Calu3 (cell line): Measurements from ENCODE around the gene TSPAN17. TPM values are rescaled to one million over a fixed set of nuclear protein-coding genes. Genes with fewer than 3 reads are reported as not detected.

Experiments used
- BruUV-seq: library from RNA; stranded (reverse); fragments of 400-500 nt; replicated peaks from 2 replicates; lab custom pipeline; 2021; lab: Mats Ljungman, UMichigan
- CTCF ChIA-PET: fragments of 300-600 bp; sonication (Branson Sonifier 250); formaldehyde crosslinking; loops from one replicate; lab custom pipeline; 2022; ENCODE audit warnings: antibody characterized with exemption; lab: Charles Lee
- DNase-seq: peaks from one replicate; pipeline ENCODE4 v3.0.0; 2022
- H3K27ac Mint-ChIP-seq: one replicate; pipeline ENCODE4 v1.8.0; 2022; ENCODE audit warnings: mixed read lengths; ENCODE audit not compliant: unreplicated experiment
- H3K27me3 Mint-ChIP-seq: one replicate; pipeline ENCODE4 v1.8.0; 2022; ENCODE audit warnings: mixed read lengths; ENCODE audit not compliant: unreplicated experiment
- H3K36me3 Mint-ChIP-seq: one replicate; pipeline ENCODE4 v1.8.0; 2022; ENCODE audit warnings: mild to moderate bottlenecking, moderate library complexity, mixed read lengths; ENCODE audit not compliant: insufficient read depth, unreplicated experiment
- H3K4me1 Mint-ChIP-seq: one replicate; pipeline ENCODE4 v1.8.0; 2022; ENCODE audit warnings: mild to moderate bottlenecking, low read depth, mixed read lengths; ENCODE audit not compliant: unreplicated experiment
- H3K4me3 Mint-ChIP-seq: one replicate; pipeline ENCODE4 v1.8.0; 2022; ENCODE audit warnings: mild to moderate bottlenecking, low read depth, moderate library complexity, mixed read lengths; ENCODE audit not compliant: unreplicated experiment
- H3K9me3 Mint-ChIP-seq: one replicate; pipeline ENCODE4 v1.8.0; 2022; ENCODE audit warnings: low read depth, mixed read lengths; ENCODE audit not compliant: unreplicated experiment
- intact Hi-C: fragments of 100-400 bp; cut with micrococcal nuclease; formaldehyde crosslinking; loops from one replicate; pipeline ENCODE4 v1.10.0; 2022; ENCODE audit not compliant: unreplicated experiment
- total RNA-seq: library from RNA; stranded (reverse); gene quantifications from 2 replicates; pipeline ENCODE4 v1.2.3, GENCODE V29; 2022
- TF ChIP-seq, protein P1 (sequence below): fragments of 200-600 bp; IDR thresholded peaks from one replicate; pipeline ENCODE4 v1.8.0; 2022; ENCODE audit warnings: antibody characterized with exemption; ENCODE audit not compliant: unreplicated experiment

TSPAN17 gene
- total RNA-seq, 1 experiment from 2014 or later: 67.7 TPM

DNA sequence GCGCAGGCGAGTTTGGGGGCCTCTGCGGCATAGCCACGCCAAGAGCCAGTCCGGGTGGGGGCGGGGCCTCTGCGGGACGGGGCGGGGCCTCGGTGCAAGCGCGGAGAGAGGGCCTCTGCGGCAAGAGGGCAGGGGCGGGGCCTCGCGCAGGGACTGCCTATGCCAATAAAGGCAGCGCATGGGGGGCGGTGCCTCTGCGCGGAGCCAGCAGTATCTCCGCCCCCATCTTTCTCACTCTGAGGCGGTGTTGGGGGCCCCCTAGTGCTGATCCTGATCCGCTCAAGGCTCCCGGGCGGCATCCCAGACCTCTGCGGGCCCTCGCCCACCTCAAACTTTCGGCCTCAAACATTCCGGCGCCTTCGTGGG lies 28.1 kb upstream of the TSPAN17 start:
- intact Hi-C loops: loop anchor here (10.0 kb wide), 1 partner anchor 204 kb away; the partner anchor contains the start of gene CLTB
- TF ChIP-seq, protein P1, sequence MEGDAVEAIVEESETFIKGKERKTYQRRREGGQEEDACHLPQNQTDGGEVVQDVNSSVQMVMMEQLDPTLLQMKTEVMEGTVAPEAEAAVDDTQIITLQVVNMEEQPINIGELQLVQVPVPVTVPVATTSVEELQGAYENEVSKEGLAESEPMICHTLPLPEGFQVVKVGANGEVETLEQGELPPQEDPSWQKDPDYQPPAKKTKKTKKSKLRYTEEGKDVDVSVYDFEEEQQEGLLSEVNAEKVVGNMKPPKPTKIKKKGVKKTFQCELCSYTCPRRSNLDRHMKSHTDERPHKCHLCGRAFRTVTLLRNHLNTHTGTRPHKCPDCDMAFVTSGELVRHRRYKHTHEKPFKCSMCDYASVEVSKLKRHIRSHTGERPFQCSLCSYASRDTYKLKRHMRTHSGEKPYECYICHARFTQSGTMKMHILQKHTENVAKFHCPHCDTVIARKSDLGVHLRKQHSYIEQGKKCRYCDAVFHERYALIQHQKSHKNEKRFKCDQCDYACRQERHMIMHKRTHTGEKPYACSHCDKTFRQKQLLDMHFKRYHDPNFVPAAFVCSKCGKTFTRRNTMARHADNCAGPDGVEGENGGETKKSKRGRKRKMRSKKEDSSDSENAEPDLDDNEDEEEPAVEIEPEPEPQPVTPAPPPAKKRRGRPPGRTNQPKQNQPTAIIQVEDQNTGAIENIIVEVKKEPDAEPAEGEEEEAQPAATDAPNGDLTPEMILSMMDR: peak; percentile 23

DNA sequence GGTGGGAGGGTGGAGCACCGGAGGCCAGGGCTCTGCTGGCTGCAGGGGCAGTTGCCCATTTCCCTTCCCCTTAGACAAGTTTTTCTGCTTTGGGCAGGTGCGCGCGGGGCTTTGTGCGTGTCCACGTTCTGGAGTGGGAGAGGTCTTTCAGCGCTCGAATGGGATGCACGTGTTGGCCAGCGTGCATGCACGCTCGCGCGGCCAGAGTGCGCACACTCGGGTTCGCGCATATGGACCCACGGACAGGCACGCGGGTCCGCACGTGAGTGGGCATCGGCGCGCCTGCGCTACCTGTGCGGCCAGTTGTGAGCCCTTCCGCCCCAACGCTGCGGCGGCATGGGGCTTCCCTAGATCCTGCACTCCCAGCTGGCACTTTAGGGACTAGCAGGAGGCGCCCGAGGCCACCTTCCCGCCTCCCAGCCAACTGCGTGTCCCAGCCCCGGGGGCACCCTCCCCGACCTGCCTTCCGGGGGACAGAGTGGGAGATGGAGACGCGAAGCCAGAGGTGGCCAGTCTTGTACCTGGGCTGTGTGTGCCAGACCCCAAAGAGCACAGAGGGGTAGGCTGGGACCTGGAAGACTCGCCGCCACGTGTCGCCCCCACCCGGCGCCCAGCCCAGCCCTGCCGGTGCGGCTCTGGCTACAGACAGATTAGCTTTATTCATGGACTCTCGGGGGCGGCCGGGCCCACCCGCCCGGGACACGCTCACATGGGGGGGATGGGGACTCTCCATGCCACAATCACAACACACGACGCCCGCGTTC lies 27.5 kb upstream of the TSPAN17 start:
- intact Hi-C loops: loop anchor here (10.0 kb wide), 1 partner anchor 205 kb away; the partner anchor contains the start of gene CLTB
- DNase-seq: no peak
- no TSS peak for BruUV-seq
- Mint-ChIP-seq H3K27ac (no peak overlapping the region), H3K27me3 (peaks cover 96% of the 10 kb centered on the region), H3K36me3 (peaks cover 7% of the 10 kb centered on the region), H3K4me1 (peaks cover 23% of the 10 kb centered on the region), H3K4me3 (peak overlapping the region; percentile 65), H3K9me3 (no peaks in the 10 kb centered on the region)
- CTCF ChIA-PET: no interaction called here
- TF ChIP-seq, protein P1: peak; percentile 11

More for the DNA sequence above, 28.1 kb upstream of the TSPAN17 start:
- Mint-ChIP-seq H3K36me3 (peaks cover 7% of the 10 kb centered on the region), H3K4me1 (peaks cover 29% of the 10 kb centered on the region), H3K9me3 (no peaks in the 10 kb centered on the region), H3K27ac (no peak overlapping the region), H3K4me3 (peak overlapping the region; percentile 65), H3K27me3 (peaks cover 90% of the 10 kb centered on the region)
- peak; percentile 86 for DNase-seq
- no TSS peak for BruUV-seq
- CTCF ChIA-PET: interaction anchor here (0.6 kb wide), 1 partner anchor 64 kb away, joined by 3 read pairs; no protein-coding TSS in a partner anchor

DNA sequence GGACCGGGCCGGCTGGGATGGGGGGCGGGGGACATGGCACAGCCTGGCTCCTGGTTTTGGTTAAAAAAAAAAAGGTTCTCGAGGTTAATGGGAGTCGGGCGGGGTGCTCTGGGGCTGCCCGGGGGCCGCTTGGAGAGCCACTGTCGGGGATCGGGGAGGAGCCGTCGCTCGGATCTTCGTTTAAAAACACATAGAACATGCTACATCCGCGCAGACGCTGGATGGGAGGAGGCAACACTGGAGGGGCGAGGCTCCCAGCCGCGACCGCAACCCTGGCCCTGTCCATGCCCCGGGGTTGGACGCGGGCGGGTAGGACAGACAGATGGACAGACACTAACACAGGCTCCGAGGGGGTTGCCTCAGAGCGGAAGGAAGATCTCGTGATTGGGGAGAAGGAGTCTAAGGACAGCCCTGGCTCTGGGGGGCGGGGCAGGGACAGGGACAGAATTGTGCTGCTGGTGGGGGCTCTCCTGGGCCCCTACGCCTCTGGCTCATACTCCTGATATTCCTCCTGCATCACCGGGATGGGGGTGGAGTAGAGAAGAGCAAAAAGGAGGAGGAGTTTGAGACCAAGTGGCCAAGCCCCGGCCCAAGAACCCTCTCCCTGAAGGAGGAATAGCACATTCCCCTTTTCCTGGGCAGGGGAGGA lies 26.8 kb upstream of the TSPAN17 start:
- TF ChIP-seq, protein P1: no peak
- H3K9me3 Mint-ChIP-seq: no peaks in the 10 kb centered on the region
- no TSS peak for BruUV-seq
- peaks cover 7% of the 10 kb centered on the region for H3K36me3 Mint-ChIP-seq
- CTCF ChIA-PET: no interaction called here
- H3K4me3 Mint-ChIP-seq: peak overlapping the region; percentile 65
- intact Hi-C loops: no loop called here
- DNase-seq: no peak
- H3K27me3 Mint-ChIP-seq: peaks cover 100% of the 10 kb centered on the region
- H3K4me1 Mint-ChIP-seq: peaks cover 16% of the 10 kb centered on the region
- no peak overlapping the region for H3K27ac Mint-ChIP-seq

DNA sequence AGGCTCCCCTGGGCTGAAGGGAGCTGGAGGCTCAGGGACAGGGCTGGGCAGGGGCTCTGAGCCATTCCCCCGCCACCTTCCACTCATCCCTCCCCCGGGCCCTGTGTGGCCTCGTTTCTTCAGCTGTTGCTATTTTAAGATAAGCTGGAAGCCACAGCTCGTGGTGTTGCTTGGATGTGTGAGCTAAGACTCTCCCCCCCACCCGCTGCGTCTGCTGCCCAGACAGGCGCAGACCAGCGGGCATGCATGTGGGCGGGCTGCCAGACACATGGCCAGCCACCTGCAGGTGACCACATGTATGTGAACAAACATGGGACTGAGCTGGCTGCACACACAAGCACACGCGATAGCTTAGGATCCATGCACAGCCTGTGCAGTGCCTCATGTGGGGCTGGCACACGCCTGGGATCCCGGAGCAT lies 25.6 kb upstream of the TSPAN17 start:
- Mint-ChIP-seq H3K4me3 (no peak overlapping the region), H3K36me3 (peaks cover 7% of the 10 kb centered on the region), H3K27me3 (peaks cover 100% of the 10 kb centered on the region), H3K9me3 (no peaks in the 10 kb centered on the region), H3K27ac (no peak overlapping the region), H3K4me1 (peaks cover 22% of the 10 kb centered on the region)
- no TSS peak for BruUV-seq
- TF ChIP-seq, protein P1: no peak
- intact Hi-C loops: no loop called here
- no peak for DNase-seq
- CTCF ChIA-PET: interaction anchor here (0.8 to 1.1 kb wide), 2 partner anchors 8 to 25 kb away, joined by 3 read pairs; partner anchors contain the start of genes EIF4E1B and SNCB
